IPS DF 4.7 (cell line): ENCODE measurements around the gene PPIL1.

ENCODE experiments used
- DNase-seq: peaks from one replicate; pipeline ENCODE4 v3.0.0-alpha.2; 2013; ENCODE audit warnings: low spot score; ENCODE audit errors: extremely low read depth

PPIL1 gene

DNA sequence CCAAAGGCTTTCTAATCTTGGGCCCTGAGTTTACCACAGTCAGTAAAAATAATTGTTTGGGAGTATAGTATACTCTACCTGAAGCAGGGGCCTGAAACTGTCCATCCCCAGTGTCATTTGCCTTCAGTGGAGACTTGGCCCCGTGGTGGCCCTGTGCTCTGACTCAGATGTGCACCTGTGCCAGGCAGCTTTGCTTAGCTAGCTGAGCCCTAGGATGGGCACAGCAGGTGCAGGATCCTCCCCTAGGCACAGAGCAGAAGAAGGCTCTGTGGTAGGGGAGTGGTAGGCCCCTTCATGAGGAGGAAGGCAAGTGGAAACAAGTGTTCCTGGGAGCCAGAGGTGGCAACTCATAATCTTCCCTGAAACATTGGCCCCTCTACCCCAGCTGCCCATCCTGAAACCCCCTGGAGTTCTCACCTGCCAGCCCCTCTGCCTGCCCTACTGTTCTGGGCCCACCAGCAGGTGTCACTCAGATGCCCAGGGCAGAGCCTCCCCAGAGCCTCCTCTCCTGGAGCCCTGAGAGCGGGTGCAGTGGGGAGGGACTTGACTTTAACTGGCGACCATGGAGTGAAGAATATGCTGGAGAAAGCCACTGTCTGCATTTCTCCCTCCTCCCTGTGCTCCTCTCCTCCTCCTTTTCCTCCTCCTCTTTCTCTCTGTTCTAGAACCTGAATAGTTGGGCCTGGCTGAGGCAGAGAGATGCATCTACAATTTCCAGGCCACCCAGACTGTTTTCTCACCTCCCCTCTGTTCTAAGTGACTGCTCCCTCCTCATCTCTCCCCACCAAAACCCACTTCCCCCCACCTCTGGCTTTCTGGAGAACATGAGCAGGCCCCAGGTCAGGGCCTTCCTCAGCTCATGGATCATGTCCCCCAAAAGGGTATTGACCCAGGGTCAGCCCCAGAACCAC, 38.2 kb downstream of the PPIL1 start:
- DNase-seq: no peak

- no peak for DNase-seq
Measured at GRCh38 chr6:36834576-36835341, 39.8 kb downstream of the PPIL1 start.

- DNase-seq: no peak
Measured at GRCh38 chr6:36833182-36833789, 41.3 kb downstream of the PPIL1 start.

DNA sequence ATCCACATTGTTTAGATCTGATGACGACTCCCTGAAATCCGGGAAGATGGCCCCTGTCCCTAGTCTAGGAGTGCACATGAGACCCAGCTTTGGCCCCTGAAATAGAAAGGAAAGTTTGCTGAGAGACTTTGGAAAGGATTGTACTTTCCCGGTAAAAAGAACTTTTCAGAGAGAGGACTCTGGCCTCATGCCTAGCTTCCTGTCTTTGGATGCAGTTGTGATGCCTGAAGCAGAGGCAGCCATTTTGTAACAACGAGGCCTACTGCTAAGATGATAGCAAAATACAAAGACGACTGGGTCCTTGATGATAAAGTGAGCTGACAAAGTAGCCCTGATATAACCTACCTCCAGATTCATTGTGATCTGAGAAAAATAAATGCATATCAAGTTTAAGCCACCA, 42.3 kb downstream of the PPIL1 start:
- DNase-seq: no peak

GRCh38 chr6:36830577-36830976, 44.0 kb downstream of the PPIL1 start:
- DNase-seq: no peak

GRCh38 chr6:36829919-36830544, 44.6 kb downstream of the PPIL1 start:
- no peak for DNase-seq

DNA sequence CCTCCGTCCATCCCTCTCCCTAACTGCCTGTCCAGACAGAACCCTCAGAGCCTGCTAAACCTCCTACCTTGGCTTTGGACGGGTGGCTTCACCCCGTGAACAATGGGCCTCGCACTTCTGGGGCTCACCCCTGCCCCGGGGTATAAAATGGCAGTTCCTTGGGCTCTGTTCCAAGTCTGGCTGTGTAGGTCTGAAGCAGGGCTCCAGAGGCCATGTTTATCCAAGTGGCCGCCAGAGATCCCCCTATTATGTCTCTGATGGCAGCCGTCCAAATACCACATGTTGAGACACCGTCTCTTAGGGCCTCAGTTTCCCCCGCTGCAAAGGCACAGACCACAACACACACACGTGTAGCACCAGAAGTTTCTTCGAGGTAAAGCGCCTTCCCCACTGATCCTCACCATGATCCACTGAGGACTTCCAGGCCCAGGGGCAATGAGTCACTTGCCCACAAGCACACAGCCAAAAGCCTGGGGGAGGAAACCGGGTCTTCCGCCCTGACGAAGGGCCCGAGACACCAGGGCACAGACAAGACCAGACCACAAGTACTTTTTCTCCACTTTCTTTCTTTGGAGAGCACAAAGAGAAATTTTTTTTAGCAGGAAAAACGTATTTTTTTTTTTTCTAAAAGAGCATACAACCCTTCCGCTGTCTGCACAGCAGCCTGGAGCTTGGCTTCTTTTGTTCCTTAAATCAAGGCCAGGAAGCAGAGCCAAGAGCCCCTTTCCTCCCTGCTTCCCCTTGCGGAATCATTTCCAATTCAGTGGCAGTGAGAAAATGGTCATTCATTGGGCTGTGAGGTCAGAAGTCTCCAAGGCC, 47.1 kb downstream of the PPIL1 start:
- DNase-seq: no peak

- no peak for DNase-seq
Measured at GRCh38 chr6:36826520-36827227, 47.9 kb downstream of the PPIL1 start.

DNA sequence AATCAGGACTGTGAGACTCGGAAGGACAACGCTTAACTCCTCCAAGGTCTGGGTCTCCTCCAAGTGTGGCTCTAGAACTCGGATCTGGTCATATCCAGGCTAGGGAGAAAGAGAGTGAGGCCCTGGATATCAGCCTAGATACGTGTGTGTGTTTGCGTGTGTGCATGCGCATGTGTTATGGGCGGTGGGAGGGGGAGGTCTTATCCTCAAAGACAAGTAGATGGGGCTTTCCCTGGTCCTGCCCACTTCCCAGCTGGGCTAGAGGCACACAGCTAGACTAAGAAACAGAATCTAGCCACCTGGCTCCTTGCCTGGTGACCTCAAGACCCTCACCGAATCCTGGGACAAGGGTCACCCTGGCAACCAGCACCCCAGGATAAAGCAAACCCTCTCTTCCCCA, 48.6 kb downstream of the PPIL1 start:
- DNase-seq: no peak

GRCh38 chr6:36825452-36825851, 49.2 kb downstream of the PPIL1 start:
- DNase-seq: no peak

DNA sequence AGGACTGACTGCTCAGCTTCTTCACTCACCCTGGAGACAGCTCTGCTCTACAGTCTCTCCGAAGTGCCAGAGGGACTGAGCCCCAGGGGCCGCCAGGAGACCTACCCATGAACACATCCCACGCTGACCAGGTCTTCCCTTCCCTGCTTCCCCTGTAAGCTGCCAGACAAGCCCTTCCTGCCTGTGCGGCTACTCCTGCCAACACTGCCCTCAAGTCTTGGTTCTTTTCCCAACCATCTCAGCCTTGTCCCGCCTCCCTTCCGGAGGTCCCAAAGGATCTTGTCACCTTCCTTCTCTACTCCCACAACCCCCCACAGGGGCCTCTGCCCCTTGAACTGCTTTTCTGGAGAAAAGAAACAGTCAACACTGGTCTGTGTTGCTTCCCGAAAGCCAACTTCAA, 50.4 kb downstream of the PPIL1 start:
- DNase-seq: no peak

- DNase-seq: no peak
Measured at GRCh38 chr6:36823421-36824096, 51.0 kb downstream of the PPIL1 start.

DNA sequence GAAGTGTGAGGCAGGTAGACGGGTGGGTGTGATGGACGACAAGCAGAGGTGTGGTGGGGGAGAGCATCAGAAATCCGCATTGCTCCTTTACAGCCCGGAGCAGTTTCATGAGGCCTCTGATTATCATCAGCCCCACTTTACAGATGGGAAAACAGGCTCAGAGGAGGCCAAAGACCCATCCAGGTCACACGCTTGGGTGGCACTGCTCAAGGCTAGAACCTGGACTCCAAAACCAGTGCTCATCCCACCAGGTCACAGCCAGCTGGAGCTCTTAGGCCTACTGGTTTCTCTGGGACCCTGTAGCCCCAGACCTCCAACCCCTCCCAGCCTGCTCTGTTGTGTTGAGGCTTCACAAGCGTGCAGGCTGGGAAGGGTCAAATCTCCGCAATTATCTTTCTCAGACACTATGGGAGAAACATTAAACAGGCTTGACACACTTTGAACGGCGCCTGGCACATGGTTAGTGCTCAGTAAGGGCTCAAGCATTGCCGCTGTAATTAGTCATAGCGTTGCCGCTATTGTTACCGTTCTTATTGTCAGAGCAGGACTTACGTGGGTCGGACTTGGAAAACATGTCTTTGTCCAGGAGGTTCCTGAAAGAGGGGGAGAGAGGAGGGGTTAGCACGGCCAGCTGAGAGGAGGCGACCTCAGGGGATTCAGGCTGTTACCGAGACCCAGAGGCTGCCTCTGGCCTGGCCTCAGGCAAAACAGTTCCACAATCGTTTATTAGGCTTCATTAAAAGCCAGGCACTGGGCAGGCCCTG, 51.9 kb downstream of the PPIL1 start:
- DNase-seq: no peak

DNA sequence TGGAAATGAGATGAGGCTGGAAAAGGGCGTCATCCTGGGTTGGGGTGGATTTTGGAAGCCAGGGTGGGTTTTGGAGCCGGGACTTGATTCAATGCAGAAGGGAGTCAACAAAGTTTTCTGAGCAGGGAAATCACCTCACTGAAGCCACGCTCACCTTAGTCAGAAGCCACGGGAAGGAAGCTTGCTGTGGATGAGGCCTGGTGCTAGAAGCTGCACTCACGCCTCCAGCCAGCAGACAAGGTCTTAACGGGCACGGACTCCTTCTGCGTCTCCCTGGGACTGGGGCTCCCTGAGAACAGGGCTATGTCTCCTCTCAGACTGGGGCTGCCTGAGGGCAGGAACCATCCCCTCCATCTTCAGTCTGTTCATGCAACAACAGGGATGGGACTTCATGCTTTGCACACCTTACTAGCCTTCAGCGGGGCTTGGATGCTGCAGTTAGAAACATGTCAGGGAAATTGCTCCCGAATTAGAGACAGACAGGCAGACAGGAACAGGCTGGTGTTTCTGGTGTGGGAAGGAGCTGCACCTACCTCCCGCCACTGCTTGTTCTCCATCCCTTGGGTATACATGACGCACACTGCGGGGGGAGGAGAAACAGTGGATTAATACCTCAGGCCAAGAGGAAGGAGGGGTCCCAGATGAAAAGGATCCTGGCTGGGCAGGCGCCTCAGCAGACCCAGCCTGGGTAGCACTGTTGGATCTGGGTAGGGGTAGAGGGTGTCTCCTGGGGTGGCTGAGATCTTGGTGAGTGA, 52.8 kb downstream of the PPIL1 start:
- DNase-seq: no peak

DNA sequence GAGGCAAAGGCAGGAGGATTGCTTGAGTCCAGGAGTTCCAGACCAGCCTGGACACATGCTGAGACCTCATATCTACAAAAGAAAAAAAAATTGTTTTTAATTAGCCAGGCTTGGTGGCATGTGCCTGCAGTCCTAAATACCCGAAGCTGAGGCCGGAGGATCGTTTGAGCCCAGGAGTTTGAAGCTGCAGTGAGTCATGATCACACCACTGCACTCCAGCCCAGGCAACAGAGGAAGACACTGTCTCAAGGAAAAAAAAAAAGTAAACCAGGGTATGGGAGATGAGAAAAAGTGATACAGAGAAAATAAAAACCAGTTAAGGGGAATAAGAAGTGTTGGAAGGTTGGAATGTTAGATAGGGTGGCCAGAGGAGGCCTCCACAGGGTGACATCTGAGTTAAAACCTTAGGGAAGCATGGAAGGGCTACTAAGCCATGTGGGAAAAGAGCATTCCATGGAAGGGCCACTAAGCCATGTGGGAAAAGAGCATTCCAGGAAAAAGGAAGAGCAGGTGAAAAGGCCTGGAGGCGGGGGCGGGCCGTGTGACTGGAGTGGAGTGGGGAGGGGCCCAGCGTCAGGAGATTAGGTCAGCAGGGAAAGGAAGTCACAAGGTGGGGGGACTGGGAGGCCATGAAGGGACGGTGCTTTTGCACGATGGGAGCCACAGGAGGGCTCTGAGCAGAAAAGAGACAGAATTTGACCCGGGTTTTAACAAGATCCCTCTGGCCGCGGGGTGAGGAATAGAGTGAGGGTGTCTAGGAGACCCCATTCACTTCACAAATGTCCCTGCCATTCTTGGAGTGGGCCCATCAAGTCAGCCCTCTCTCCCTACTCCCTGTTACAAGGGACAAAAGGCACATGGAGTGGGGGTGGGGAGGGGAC, 53.7 kb downstream of the PPIL1 start:
- no peak for DNase-seq

DNA sequence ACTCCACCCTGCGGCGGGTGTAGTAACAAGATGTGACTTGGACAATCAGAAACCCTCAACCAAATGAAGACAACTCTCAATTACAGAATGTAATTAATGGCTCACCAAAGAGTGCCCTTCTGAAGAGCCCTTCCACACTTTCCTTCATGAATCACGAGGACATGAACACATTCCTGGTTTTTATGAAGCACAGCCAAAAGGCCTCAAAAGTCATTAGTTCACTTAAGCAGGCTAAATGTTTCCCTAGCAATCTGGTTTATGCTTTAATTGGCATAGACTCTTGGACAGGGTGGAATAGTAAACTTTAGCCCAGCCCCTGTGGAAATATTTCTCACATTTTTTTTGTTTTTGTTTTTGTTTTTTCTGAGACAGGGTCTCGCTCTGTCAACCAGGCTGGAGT, 55.8 kb downstream of the PPIL1 start:
- no peak for DNase-seq

DNA sequence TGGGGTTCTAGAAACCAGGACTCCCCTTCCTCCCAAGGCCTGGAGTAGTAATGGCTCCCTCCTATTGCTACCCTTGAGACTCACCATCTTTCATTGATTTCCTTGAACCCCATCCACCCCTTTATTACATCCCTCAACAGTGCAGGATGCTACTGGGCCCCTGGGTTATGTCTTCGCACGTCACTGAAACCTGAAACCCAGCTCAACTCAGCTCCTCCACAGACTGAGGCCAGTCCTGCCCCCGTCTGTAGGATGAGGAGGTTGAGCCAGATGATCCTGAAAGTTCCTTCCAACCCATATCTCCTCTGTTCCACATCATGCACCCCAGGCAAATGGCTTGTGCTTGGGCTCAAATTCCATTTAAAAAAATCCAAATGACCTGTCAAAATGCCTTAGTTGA, 56.8 kb downstream of the PPIL1 start:
- no peak for DNase-seq
